Upper lobe of left lung (tissue), 4 donors: ENCODE data around the gene CNTFR.

Experiments used
- EP300 ChIP-seq, 4 donors: sonication (generic); formaldehyde crosslinking; IDR thresholded peaks; one replicate each; pipeline ENCODE4 v1.5.1; 2017; ENCODE audit warnings: antibody characterized with exemption in 4 of 4, control low read depth in 2 of 4
- POLR2A ChIP-seq, 4 donors: fragments of 450-650 bp; IDR thresholded peaks; one replicate each; pipeline ENCODE4 v1.5.1; 2016 to 2017; ENCODE audit warnings: antibody characterized with exemption in 4 of 4, mild to moderate bottlenecking in 2 of 4
- POLR2AphosphoS5 ChIP-seq, 2 donors: sonication (generic); formaldehyde crosslinking; IDR thresholded peaks; one replicate each; pipeline ENCODE4 v1.5.1; 2017; ENCODE audit warnings: antibody characterized with exemption in 2 of 2
- TF ChIP-seq, protein P1 (sequence below), 6 experiments: fragments of 450-650 bp in 4 of 6; fragments of 200-600 bp in 2 of 6; sonication (generic) in 2 of 6; IDR thresholded peaks; one replicate each; pipeline ENCODE4 v1.5.1; 2016 to 2019; ENCODE audit warnings: antibody characterized with exemption in 6 of 6

DNA sequence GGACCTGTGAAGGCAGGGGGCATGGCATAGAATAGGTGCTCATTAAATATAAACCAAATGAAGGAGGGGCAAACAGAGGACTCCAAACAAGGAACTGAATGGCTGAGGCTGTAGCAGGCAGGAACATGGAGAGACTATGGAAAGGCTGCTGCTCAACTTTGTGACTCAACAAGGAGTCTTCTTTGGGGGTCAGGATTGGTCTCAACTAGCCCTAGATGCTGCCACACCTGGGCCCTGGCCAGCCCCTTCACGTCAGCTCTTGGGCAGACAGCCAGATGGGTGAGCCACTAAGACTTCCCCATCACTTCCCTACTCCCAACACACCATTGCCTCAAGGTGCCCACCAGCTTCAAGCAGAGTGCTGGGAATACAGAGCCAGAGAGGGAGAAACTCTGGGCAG lies 11.4 kb upstream of the CNTFR start:
- TF ChIP-seq, protein P1, sequence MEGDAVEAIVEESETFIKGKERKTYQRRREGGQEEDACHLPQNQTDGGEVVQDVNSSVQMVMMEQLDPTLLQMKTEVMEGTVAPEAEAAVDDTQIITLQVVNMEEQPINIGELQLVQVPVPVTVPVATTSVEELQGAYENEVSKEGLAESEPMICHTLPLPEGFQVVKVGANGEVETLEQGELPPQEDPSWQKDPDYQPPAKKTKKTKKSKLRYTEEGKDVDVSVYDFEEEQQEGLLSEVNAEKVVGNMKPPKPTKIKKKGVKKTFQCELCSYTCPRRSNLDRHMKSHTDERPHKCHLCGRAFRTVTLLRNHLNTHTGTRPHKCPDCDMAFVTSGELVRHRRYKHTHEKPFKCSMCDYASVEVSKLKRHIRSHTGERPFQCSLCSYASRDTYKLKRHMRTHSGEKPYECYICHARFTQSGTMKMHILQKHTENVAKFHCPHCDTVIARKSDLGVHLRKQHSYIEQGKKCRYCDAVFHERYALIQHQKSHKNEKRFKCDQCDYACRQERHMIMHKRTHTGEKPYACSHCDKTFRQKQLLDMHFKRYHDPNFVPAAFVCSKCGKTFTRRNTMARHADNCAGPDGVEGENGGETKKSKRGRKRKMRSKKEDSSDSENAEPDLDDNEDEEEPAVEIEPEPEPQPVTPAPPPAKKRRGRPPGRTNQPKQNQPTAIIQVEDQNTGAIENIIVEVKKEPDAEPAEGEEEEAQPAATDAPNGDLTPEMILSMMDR (IDR thresholded peaks at IDR 0.05) = no peak
- no peak for TF ChIP-seq EP300 (IDR thresholded peaks at IDR 0.05)
- TF ChIP-seq POLR2A (IDR thresholded peaks at IDR 0.05) = no peak
- no peak for TF ChIP-seq POLR2AphosphoS5 (IDR thresholded peaks at IDR 0.05)
